ENCODE measurements around the gene TOPBP1.

TOPBP1 gene

DNA sequence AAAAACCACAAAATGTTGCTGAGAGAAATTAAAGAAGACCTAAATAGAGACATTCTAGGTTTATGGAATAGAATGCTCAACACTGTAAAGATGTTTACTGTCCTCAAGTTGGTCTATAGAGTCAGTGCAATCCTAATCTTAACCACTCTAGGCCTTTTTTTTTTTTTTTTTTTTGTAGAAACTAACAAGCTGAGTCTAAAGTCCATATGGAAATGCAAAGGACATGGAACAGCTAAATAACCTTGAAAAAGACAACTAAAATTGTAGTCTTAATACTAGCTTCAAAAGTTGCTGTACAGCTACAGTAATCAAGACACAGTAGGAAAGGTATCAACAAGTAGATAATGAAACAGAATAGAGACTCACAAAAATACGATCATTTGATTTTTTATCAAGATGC lies 55.4 kb downstream of the TOPBP1 start:
- FAIRE-seq: no peak

DNA sequence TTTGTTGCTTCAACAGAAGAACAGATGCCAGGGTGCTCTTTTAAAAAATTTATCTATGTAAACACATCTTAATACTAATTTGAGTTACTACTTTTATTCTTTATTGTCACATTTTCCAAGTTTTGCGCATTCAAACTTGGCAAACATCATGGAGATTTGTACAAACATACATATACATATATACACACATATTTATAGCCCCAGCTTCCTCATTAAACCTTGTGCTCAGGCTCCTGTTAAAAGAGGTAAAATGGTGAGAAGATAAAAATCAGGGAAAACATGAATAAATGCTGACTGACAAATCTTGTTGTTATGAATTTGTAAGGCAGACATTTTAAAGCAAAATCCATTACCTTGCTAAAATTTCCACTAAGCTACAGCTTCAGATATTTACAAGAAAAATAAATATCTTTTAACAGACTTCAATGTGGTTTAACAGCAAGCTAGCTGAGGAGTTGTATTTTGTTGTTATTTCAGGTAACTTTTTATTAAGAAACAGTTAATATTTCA lies 61.1 kb downstream of the TOPBP1 start:
- no peak for FAIRE-seq

DNA sequence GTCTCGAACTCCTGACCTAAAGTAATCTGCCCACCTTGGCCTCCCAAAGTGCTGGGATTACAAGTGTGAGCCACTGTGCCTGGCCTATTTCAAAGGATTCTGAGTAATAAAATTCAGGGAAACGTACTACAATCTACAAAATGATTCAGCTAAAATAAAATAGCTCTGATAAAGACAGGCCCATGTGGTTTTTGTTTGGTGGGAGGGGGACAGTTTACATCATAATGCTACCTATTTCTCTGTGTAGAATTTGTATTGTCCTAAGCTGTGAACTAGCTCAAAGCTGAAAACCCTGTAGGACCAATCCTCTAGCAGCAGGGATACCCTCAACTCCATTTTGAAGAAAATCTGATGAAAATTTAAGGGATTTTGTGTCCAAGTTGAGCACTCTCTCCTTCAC lies 62.5 kb downstream of the TOPBP1 start:
- no peak for FAIRE-seq

DNA sequence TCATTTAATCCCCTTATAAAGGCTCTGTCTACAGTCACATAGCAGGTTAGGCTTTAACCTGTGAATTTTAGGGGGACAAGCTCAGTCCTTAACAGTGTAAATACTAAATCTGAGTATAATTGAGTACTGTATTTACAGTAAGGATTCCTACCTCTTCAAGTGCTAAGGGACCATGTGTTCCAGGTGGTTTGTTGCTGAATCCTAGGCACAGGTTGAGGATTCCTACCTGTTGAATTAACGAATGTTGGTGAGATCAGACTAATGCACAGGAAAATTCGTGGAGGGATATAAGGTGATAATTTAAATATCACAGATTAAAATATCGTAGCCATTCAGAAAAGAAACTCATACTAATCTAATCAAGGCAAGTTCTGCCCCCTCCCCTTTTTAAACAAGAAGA lies 63.3 kb downstream of the TOPBP1 start:
- FAIRE-seq: no peak

DNA sequence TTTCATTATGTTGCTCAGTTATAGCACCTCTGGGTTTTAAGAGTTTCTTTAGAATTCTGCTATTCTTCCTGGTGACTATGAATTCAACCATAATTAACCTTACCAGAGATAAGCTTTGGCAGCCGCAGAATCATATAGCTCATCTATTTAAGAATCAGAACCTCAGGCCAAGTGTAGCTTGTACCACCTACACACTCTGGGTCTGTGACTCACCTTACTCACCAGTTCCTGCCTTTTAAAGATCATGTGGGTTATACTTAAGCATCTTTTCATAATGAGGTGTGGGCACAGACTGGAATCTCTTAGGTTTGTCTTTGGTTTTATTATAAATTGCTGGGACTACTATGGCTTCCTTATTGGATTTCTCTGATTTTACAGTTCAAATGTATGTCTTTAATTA lies 66.4 kb downstream of the TOPBP1 start:
- FAIRE-seq: no peak

DNA sequence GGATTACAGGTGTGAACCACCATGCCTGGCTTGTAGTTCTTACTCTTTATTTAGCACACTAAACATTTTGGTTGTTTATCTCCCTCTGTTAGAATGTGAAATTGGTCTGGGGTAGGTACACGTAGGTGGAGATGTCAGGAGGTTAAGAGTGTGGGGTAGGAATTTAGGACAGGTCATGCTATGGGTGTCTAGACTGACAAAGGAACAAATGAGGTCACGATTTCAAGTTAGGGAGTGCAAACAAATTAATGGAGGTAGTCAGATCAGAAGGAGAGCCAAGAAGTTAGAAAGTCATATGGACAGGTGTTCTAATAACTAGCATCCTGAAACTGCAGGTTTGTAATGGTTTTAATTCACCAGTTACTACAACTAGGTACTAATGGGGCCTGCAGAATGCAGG lies 68.5 kb downstream of the TOPBP1 start:
- no peak for FAIRE-seq

DNA sequence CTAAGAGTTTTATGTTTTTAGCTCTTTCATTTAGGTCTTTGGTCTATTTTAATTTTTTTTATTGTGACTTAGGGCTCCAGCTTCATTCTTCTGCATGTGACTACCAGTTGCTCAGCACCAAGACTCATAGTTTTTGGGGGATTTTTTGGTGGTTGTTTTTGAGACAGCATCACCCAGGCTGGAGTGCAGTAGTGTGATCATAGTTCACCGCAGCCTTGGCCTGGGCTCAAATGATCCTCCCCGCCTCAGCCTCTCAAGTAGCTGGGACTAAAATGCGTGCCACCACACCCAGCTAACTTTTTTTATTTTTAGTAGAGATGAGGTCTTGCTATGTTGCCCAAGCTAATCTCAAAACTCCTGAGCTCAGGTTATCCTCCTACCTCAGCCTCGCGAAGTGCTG lies 68.9 kb downstream of the TOPBP1 start:
- no peak for FAIRE-seq

DNA sequence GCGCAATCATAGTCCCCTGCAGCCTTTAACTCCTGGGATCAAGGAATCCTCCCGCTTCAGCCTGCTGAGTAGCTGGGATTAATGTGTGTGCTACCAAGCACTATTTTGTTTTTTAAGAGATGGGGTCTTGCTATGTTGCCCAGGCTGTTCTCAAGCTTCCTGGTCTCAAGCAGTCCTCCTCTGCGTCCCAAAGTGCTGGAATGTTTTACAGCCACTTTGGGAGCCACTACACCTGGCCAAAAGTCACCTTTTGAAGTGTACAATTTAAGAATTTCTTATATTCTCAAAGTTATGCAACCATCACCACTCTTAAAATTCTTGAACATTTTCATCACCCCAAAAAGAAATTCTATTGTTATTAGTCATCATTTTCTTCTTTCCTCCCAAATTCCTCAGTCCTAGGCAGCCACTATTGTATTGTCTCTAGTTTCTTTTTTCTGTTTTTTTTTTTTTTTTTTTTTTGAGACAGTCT lies 70.4 kb downstream of the TOPBP1 start:
- no peak for FAIRE-seq

DNA sequence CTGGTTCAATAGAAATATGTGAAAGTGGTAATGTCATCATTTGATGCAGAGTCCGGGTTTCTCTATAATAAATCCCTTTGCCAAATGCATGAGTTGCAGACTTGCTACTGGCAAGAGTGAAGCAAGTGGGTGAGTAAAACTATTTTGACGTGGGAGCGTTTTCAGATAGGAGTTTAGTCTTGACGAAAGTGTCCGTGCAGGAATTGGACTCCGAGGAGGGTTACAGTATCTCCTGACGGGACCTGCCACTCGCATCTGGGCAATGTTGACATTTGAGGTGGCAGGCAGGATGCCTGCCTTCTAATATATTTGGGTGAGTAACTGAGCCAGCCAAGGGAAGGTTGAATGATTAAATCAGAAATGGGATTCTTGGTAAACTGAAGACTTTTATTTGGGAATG lies 72.2 kb downstream of the TOPBP1 start:
- FAIRE-seq: no peak

DNA sequence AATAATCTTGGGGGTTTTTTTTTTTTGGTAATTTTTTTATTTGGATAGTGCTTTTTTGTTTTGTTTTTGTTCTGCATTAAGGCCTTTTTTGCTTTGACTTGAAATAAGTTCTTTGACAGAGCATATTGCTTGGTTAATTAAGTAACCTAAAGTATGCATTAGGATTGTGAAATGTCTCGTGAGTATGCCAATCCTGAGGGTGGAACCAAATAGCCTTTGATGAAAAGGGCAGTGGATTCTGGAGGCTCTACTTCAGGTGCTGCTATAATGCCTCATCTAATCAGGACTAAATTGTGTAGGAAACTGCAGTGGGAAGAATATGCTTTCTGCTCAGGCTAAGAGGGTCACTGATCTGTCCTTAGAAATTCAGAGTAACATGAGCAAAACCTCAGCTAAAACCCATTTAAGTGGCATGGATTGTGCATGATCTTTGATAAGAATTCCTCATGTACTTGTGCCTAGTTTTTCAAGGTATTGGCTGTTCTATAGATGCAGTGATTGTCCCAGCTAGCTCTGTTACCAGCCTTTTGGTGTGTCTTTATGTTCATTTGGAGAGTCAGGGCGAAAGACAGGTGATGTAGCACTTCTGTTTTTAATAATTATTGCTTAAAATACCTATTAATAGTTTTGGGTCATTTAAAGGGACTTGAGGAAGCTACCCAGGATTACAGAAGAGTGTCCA lies 72.8 kb downstream of the TOPBP1 start:
- no peak for FAIRE-seq

DNA sequence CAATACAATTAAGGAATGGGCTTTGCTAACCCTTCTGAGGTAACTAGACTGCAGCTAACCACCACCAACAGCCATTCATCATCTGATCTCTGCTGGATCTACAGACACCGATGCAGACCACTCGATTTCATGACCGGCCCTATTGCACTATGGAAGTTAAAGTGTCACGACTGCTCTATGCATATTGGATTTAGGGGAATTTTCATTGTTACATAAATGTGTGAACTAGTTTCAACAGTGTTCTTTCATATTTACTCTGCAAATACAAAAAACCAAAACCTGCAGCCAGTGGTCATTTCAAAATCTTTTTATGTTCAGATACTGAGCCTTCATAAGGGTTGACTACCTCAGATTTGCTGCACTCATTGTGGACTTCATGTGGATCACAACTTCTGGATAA lies 73.7 kb downstream of the TOPBP1 start:
- FAIRE-seq: no peak

DNA sequence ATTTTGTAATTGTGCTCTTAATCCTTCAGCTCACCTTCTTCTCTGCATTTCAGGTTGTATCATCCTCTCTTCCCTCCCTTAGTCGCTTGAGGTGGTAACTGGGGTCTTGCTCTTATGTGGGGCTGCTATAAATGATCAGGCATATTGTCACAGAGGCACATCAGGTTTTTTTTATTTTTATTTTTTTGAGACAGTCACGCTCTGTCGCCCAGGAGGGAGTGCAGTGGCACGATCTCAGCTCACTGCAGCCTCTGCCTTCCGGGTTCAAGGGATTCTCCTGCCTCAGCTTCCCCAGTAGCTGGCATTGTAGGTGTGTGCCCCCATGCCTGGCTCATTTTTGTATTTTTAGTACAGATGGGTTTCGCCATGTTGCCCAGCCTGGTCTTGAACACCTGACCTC lies 78.3 kb downstream of the TOPBP1 start:
- FAIRE-seq: no peak

DNA sequence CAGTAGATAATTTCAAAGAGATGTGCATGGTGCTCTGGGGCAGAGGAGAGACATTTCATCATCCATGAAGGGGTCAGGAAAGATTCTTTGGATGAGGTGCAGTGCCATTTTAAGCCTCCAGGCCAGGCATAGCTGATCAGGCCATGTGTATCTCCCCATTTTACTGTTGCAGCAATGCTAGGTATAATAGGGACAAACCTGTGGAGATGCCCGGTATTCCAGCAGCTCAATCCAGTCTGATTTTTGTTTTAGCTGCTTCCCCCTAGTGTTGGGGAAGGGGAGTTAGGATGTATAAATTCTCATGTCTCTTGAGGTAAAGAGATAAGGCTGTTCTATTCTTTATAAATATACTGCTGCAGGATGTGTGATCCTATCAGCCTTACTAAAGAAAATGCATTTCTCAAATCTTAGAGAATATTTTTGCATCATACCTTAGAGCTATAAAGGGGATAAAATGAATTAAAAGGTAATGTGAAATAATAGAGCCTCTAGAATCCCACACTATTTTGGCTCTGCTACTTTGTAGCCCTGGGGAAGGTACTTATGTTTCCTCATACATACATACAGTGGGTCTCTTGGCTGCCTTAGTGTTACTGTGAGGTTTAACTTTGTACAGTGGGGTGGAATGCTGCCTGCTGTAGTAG lies 83.1 kb downstream of the TOPBP1 start:
- FAIRE-seq: no peak

DNA sequence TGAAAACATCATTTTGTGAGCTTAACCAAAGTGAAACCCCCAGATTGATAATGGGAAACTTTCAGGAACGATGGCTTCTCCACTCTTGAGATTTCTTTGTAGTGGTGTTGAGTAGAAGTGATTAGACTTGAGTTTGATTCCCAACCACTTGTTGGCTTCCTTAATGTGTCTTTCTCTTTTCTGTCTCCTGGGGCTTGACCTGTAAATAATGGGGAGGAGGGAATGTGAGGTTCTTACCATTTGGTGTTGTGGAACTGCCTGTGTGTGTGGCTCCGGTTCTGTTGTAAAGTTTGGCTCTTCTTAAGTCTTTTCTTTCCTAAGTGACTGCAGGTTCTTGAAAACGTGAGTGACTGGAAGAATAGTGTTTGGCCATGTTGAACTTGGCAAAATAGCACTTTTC lies 85.6 kb downstream of the TOPBP1 start:
- FAIRE-seq: no peak

DNA sequence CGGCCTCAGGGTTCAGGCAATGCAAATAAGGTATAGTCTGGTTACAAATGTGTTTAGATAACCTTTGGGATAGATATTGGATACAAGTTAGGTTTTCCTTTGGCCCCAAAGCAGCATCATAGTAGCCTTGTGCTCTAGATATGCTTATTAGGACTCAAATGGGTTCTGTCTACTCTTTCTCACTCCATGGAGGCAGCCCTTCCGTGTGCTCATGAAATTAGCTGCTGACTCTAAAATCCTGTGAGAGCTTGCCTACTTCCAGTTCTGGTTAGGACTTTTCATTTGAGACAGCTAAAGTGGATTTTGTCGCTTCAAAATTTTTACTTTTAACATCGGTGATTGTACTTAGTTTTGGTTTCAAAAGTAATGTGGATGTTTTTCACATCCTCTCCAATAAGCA lies 86.7 kb downstream of the TOPBP1 start:
- no peak for FAIRE-seq

DNA sequence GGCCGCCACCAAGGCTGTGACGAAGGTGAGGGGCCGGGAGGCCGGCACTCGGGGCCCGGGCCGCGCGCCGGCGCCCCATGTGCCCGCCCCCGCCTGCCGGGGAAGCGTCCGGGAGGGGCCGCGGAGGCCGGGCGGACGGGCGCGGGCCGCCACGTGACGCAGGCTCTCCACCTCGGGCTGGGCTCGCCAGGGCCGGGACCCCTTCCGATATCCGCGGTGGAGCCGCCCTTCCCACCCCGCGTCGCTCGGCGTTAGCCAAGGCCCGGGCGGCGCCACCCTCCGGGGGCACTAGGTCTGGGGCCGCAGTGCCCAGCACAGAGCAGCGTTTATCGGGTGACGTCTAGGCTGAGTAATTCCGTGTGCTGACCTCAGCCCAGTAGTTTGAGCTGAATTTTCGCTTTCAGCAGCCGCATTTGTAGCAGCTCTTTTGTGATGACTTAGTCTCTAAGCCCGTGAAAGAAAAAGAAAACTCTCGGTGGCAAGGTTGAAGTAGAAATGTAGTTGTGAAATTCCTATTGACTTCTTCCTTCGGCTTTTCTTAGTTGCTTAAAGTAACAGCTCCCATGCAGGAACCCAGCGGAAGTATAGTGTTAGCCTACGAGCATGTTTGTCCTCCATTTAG lies 87.4 kb downstream of the TOPBP1 start:
- no peak for FAIRE-seq

DNA sequence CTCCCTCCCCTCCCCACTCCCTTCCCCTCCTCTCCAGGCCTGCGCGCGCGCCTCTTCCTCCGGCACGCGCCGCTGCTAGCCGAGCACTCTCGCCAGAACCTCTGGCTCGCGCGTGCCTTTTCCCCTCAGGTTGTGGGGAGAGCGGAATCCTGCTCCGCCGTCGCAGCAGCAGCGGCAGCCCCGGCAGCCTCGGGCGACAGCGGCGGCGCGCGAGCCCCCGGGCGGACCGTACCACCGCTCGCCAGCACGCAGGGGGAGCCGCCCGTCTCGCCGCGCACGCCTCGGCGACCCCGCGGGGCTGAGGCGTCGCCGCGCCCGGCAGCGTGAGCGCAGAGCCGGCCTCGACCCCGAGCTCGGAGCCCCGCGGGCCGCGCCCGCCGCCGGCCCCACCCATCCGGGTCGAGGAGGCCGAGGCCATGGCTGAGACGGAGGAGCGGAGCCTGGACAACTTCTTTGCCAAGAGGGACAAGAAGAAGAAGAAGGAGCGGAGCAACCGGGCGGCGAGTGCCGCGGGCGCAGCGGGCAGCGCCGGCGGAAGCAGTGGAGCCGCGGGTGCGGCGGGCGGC lies 88.0 kb downstream of the TOPBP1 start, which contains the start of gene CDV3:
Gene CDV3, plus strand, starts transcription at position 58 of the 566 bp plus-strand sequence. Its CDS starts 359 bp downstream, at position 417.
- FAIRE-seq: no peak

DNA sequence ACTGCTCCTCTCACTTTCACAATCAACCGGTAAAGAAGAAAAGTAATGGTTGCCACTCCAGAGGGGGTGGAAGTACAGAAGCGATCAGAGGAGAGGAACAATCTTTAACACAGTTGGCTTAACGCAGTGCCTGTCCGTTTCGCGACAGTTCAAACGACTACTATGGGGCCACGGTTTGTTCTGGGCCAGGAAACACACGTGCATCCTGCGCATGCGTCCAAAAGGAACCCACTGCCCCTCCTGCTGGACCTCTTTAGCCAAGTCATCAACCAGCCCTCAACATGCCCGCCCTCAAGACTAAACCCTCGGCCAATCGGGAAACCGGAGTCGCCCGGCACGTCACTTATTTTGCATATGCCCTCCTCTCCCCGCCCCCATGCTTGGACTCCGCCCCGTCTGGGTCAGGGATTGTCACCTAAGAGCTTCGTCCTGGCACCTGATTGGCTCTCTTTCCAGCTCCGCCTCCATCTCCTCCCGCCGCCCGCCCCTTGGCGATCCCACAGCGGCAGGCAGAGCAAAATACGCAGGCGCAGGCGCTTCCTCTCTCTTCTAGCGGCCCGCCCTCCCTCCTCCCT lies 88.6 kb downstream of the TOPBP1 start:
- peak; percentile 99 for FAIRE-seq

DNA sequence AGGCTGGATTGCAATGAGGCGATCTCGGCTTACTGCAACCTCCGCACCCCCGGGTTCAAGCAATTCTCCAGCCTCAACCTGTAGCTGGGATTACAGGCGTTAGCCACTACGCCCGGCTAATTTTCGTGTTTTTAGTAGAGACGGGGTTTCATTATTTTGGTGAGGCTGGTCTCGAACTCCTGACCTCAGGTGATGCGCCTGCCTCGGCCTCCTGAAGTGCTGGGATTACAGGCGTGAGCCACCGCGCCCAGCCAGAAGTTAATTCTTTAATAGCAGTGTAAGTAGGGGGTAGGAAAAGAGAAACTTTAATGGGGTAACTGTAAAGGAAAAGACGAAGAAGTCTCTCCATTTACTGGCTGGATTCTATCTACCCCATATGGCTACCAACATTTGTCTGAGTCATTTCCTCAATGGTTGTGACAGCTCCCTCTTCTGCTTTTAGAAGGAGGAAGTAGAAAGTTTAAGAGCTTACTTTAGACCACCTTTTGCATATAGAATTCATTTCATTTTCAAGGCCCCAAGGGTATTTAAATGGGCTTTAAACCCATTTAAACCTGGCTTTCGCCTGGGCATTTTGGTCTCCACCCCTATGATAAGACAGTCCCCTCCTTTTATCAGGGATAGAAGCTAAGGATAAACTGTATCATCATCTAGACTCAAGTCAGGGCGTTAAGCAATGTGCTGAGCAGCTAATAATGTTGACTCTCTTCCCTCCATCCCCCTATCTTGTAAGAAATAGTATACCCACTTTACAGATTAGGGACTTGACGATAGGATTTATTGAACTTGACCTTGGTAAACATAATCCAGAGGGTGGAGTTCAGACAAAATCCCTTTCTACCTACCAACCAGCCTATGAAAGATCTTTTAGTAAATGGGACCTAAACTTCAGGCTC lies 89.3 kb downstream of the TOPBP1 start:
- FAIRE-seq: no peak

DNA sequence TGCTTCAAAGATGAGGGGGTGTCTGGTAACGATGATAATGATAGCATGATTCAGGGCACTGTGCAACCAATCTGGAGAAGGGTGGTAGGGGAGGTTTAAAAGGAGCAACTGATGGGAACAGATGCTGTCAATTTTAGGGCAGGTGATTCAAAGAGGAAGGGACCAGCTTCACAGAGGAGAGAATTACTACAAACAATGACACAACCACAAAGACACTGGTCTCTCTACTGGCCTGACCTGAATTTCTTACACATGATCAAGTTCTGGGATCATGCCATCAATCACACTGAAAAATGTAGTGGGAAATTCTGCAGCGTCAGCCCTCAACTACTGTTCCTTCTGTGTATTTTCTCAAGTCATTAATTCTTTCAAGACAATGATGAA lies 90.8 kb downstream of the TOPBP1 start:
- FAIRE-seq: no peak

DNA sequence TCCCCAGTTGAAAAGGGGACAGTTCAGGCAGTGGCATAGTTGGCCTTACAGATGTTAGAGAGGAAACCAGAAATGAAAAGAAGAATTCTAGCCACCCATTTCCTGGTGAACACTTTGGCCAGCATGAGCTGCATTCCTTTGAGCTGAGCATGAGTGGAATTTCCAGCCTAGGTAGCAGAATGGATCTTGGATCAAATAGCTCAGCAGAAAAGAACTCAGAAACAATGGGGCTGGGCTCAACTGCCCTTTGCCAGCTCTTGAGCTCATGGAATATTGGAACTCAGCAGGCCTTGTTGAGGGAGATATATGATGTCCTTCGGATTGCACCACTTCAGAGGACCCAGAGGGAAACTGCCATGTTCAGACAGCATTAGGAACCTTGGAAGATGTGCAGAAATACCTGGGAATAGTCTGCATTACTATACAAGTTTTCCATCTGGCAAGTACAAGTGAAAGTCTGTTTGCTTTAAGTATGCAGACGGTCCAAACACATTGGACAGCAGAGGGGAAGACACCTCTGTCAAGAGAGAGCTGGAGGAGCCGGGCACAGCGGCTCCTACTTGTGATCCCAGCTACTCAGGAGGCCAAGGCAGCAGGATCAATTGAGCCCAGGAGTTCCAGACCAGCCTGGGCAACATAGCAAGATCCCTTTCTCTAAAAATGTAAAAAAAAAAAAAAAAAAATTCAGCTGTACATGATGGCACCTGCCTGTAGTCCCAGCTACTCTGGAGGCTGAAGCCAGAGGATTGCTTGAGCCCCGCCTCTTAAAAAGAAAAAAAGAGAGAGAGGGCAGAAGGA lies 91.4 kb downstream of the TOPBP1 start:
- no peak for FAIRE-seq
